C4-2B (cell line): ENCODE results near the gene ACOT12.

Experiments used
- ZFX ChIP-seq: fragments of 450-650 bp; IDR thresholded peaks from 2 replicates; pipeline ENCODE4 v1.6.1; 2017
- TF ChIP-seq, protein P1 (sequence below): fragments of 450-650 bp; conservative IDR thresholded peaks from 2 replicates; pipeline ENCODE4 v1.5.1; 2017; ENCODE audit warnings: mild to moderate bottlenecking

DNA sequence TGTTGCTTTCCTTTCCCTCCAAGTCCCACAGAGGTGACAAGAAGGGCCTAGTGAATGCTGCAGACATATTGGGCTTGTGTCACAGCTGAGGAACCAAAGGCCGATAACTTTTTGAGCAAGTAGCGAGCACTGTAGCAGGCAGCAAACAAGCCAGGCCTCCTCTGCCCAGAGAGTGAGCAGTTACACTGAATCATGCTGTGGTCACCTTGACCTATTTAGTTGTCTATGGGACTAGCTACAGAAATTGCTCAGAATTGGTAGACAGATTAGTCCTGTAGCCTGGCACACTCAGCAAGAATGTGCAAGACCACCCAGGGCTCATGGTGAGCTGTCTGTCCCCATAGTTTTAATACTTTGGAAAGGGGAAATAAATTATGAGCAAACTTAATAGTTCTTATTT lies 67.4 kb downstream of the ACOT12 start:
- TF ChIP-seq, protein P1, sequence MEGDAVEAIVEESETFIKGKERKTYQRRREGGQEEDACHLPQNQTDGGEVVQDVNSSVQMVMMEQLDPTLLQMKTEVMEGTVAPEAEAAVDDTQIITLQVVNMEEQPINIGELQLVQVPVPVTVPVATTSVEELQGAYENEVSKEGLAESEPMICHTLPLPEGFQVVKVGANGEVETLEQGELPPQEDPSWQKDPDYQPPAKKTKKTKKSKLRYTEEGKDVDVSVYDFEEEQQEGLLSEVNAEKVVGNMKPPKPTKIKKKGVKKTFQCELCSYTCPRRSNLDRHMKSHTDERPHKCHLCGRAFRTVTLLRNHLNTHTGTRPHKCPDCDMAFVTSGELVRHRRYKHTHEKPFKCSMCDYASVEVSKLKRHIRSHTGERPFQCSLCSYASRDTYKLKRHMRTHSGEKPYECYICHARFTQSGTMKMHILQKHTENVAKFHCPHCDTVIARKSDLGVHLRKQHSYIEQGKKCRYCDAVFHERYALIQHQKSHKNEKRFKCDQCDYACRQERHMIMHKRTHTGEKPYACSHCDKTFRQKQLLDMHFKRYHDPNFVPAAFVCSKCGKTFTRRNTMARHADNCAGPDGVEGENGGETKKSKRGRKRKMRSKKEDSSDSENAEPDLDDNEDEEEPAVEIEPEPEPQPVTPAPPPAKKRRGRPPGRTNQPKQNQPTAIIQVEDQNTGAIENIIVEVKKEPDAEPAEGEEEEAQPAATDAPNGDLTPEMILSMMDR = no peak
- TF ChIP-seq ZFX = no peak
